Measurements from ENCODE around the gene NUDT12. TPM values are rescaled to one million over a fixed set of nuclear protein-coding genes. Genes with fewer than 3 reads are reported as not detected.

NUDT12 gene
- total and polyA plus RNA-seq, 8 donors, result 3.2 to 37.1 (median 8.0) TPM

GRCh38 chr5:103601314-103601713, 38.7 kb upstream of the NUDT12 start:
- Histone ChIP-seq H3K27ac (no peak overlapping the region), H3K4me3 (no peak overlapping the region), H3K36me3 (no peaks in the 10 kb centered on the region), H3K4me1 (no peaks in the 10 kb centered on the region), H3K9me3 (no peaks in the 10 kb centered on the region), H3K27me3 (no peaks in the 10 kb centered on the region)
- DNase-seq, result no peak
- no peak for TF ChIP-seq POLR2A (IDR thresholded peaks at IDR 0.05)
- TF ChIP-seq EP300 (IDR thresholded peaks at IDR 0.05), result no peak
- TF ChIP-seq CTCF (IDR thresholded peaks at IDR 0.05), result no peak
- no peak for TF ChIP-seq POLR2AphosphoS5 (IDR thresholded peaks at IDR 0.05)
- intact Hi-C loops (cut with DNase I; ENCODE audit: low total_unique reads), result no loop called here
- WGBS, 5 donors, result 88 to 97% (median 90%) methylated on average over 3 of the region's 3 CpGs

GRCh38 chr5:103600086-103600485, 37.5 kb upstream of the NUDT12 start:
- intact Hi-C loops (cut with DNase I; ENCODE audit: low total_unique reads), result no loop called here
- no peak for TF ChIP-seq POLR2AphosphoS5 (IDR thresholded peaks at IDR 0.05)
- no peak for TF ChIP-seq POLR2A (IDR thresholded peaks at IDR 0.05)
- no peak for TF ChIP-seq EP300 (IDR thresholded peaks at IDR 0.05)
- no peak for TF ChIP-seq CTCF (IDR thresholded peaks at IDR 0.05)
- Histone ChIP-seq H3K4me3 (no peak overlapping the region), H3K27me3 (no peaks in the 10 kb centered on the region), H3K9me3 (no peaks in the 10 kb centered on the region), H3K4me1 (no peaks in the 10 kb centered on the region), H3K27ac (no peak overlapping the region), H3K36me3 (no peaks in the 10 kb centered on the region)
- 15 to 42% (median 32%) methylated on average over 1 of the region's 1 CpG for WGBS, 5 donors
- DNase-seq, result no peak

- H3K9me3 ChIP-seq, result no peaks in the 10 kb centered on the region
- 76 to 85% (median 77%) methylated on average over 3 of the region's 3 CpGs for WGBS, 5 donors
- DNase-seq, result no peak
- TF ChIP-seq POLR2A (IDR thresholded peaks at IDR 0.05) (no peak), CTCF (IDR thresholded peaks at IDR 0.05) (no peak), POLR2AphosphoS5 (IDR thresholded peaks at IDR 0.05) (no peak), EP300 (IDR thresholded peaks at IDR 0.05) (no peak)
- no peaks in the 10 kb centered on the region for H3K27me3 ChIP-seq
- H3K36me3 ChIP-seq, result no peaks in the 10 kb centered on the region
- H3K27ac ChIP-seq, result no peak overlapping the region
- intact Hi-C loops (cut with DNase I; ENCODE audit: low total_unique reads), result no loop called here
- no peak overlapping the region for H3K4me3 ChIP-seq
- H3K4me1 ChIP-seq, result no peaks in the 10 kb centered on the region
These were observed 36.5 kb upstream of the NUDT12 start for GRCh38 chr5:103598997-103599566.

- Histone ChIP-seq H3K27me3 (no peaks in the 10 kb centered on the region), H3K4me1 (no peaks in the 10 kb centered on the region), H3K4me3 (no peak overlapping the region), H3K27ac (no peak overlapping the region), H3K9me3 (no peaks in the 10 kb centered on the region), H3K36me3 (no peaks in the 10 kb centered on the region)
- TF ChIP-seq EP300 (IDR thresholded peaks at IDR 0.05) (no peak), POLR2AphosphoS5 (IDR thresholded peaks at IDR 0.05) (no peak), POLR2A (IDR thresholded peaks at IDR 0.05) (no peak), CTCF (IDR thresholded peaks at IDR 0.05) (no peak)
- WGBS, 5 donors, result 54 to 89% (median 83%) methylated on average over 3 of the region's 3 CpGs
- intact Hi-C loops (cut with DNase I; ENCODE audit: low total_unique reads), result no loop called here
- DNase-seq, result no peak
These were observed 27.6 kb upstream of the NUDT12 start for GRCh38 chr5:103590221-103590620.
